BLaER1 (cell line): ENCODE data around the gene SIM2.

ENCODE experiments used
- H3K27ac ChIP-seq: shearing (Covaris generic); formaldehyde crosslinking; 2 replicates; pipeline ENCODE4 v1.8.1; 2022
- H3K27me3 ChIP-seq: shearing (Covaris generic); formaldehyde crosslinking; 2 replicates; pipeline ENCODE4 v1.8.1; 2022
- H3K36me3 ChIP-seq: shearing (Covaris generic); formaldehyde crosslinking; 2 replicates; pipeline ENCODE4 v1.8.1; 2022
- H3K4me1 ChIP-seq: shearing (Covaris generic); formaldehyde crosslinking; 2 replicates; pipeline ENCODE4 v1.8.1; 2022
- H3K4me2 ChIP-seq: shearing (Covaris generic); formaldehyde crosslinking; 2 replicates; pipeline ENCODE4 v1.8.1; 2022
- H3K4me3 ChIP-seq: shearing (Covaris generic); formaldehyde crosslinking; 2 replicates; pipeline ENCODE4 v1.8.1; 2022
- H3K9ac ChIP-seq: shearing (Covaris generic); formaldehyde crosslinking; 2 replicates; pipeline ENCODE4 v1.8.1; 2022
- H3K9me3 ChIP-seq: shearing (Covaris generic); formaldehyde crosslinking; 2 replicates; pipeline ENCODE4 v1.8.1; 2022
- H4K20me1 ChIP-seq: shearing (Covaris generic); formaldehyde crosslinking; 2 replicates; pipeline ENCODE4 v1.8.1; 2022
- Cebpa-rat ChIP-seq: shearing (Covaris generic); IDR thresholded peaks from 2 replicates; pipeline ENCODE4 v1.8.1; 2022

The SIM2 gene

GRCh38 chr21:36713746-36714145, 14.8 kb downstream of the SIM2 start:
- Histone ChIP-seq H3K9me3 (peaks cover 2% of the 10 kb centered on the region; the same call in 1 of the 2 replicates), H3K27ac (no peak overlapping the region), H3K4me2 (no peak overlapping the region), H3K36me3 (no peaks in the 10 kb centered on the region), H4K20me1 (peaks cover 26% of the 10 kb centered on the region), H3K9ac (no peak overlapping the region), H3K4me1 (peaks cover 6% of the 10 kb centered on the region; the same call in 1 of the 2 replicates), H3K4me3 (no peak overlapping the region), H3K27me3 (peaks cover 88% of the 10 kb centered on the region)
- TF ChIP-seq Cebpa-rat: no peak

GRCh38 chr21:36716387-36716786, 17.5 kb downstream of the SIM2 start:
- H3K4me3 ChIP-seq: no peak overlapping the region
- peaks cover 5% of the 10 kb centered on the region; the same call in 1 of the 2 replicates for H4K20me1 ChIP-seq
- peaks cover 6% of the 10 kb centered on the region; the same call in 1 of the 2 replicates for H3K4me1 ChIP-seq
- no peak overlapping the region for H3K4me2 ChIP-seq
- H3K9ac ChIP-seq: no peak overlapping the region
- H3K27me3 ChIP-seq: peaks cover 61% of the 10 kb centered on the region
- H3K9me3 ChIP-seq: no peaks in the 10 kb centered on the region
- H3K36me3 ChIP-seq: no peaks in the 10 kb centered on the region
- no peak overlapping the region for H3K27ac ChIP-seq
- TF ChIP-seq Cebpa-rat: no peak

- no peaks in the 10 kb centered on the region for H3K9me3 ChIP-seq
- H3K27me3 ChIP-seq: peaks cover 57% of the 10 kb centered on the region
- H3K4me3 ChIP-seq: no peak overlapping the region
- no peak overlapping the region for H3K27ac ChIP-seq
- no peak overlapping the region for H3K9ac ChIP-seq
- no peak overlapping the region for H3K4me2 ChIP-seq
- no peaks in the 10 kb centered on the region for H3K36me3 ChIP-seq
- H4K20me1 ChIP-seq: peaks cover 5% of the 10 kb centered on the region; the same call in 1 of the 2 replicates
- peaks cover 6% of the 10 kb centered on the region; the same call in 1 of the 2 replicates for H3K4me1 ChIP-seq
- TF ChIP-seq Cebpa-rat: no peak
Measured at GRCh38 chr21:36716836-36717235, 17.9 kb downstream of the SIM2 start.

GRCh38 chr21:36717976-36718375, 19.1 kb downstream of the SIM2 start:
- no peaks in the 10 kb centered on the region for H3K36me3 ChIP-seq

GRCh38 chr21:36718951-36719501, 20.1 kb downstream of the SIM2 start:
- H3K9me3 ChIP-seq: no peaks in the 10 kb centered on the region
- H3K27ac ChIP-seq: no peak overlapping the region
- H3K27me3 ChIP-seq: peaks cover 35% of the 10 kb centered on the region
- H3K9ac ChIP-seq: no peak overlapping the region
- H3K36me3 ChIP-seq: no peaks in the 10 kb centered on the region
- peaks cover 6% of the 10 kb centered on the region; the same call in 1 of the 2 replicates for H3K4me1 ChIP-seq
- no peak for TF ChIP-seq Cebpa-rat
- H3K4me3 ChIP-seq: no peak overlapping the region
- H3K4me2 ChIP-seq: no peak overlapping the region
- no peaks in the 10 kb centered on the region; the same call in 1 of the 2 replicates for H4K20me1 ChIP-seq

More at GRCh38 chr21:36717976-36718375, 19.1 kb downstream of the SIM2 start:
- H3K27ac ChIP-seq: no peak overlapping the region
- H3K27me3 ChIP-seq: peaks cover 46% of the 10 kb centered on the region
- H3K9ac ChIP-seq: no peak overlapping the region
- no peak overlapping the region for H3K4me2 ChIP-seq
- peaks cover 2% of the 10 kb centered on the region; the same call in 1 of the 2 replicates for H4K20me1 ChIP-seq
- no peaks in the 10 kb centered on the region for H3K9me3 ChIP-seq
- H3K4me1 ChIP-seq: peaks cover 6% of the 10 kb centered on the region; the same call in 1 of the 2 replicates
- TF ChIP-seq Cebpa-rat: no peak
- H3K4me3 ChIP-seq: no peak overlapping the region

GRCh38 chr21:36719614-36720013, 20.7 kb downstream of the SIM2 start:
- no peak overlapping the region for H3K4me2 ChIP-seq
- H3K9me3 ChIP-seq: no peaks in the 10 kb centered on the region
- H3K27ac ChIP-seq: no peak overlapping the region
- no peaks in the 10 kb centered on the region for H3K36me3 ChIP-seq
- TF ChIP-seq Cebpa-rat: no peak
- H3K4me3 ChIP-seq: no peak overlapping the region
- H4K20me1 ChIP-seq: no peaks in the 10 kb centered on the region; the same call in 1 of the 2 replicates
- H3K27me3 ChIP-seq: peaks cover 29% of the 10 kb centered on the region
- H3K9ac ChIP-seq: no peak overlapping the region
- peaks cover 6% of the 10 kb centered on the region; the same call in 1 of the 2 replicates for H3K4me1 ChIP-seq

GRCh38 chr21:36721817-36722216, 22.9 kb downstream of the SIM2 start:
- no peak overlapping the region for H3K9ac ChIP-seq
- H3K4me2 ChIP-seq: no peak overlapping the region
- no peak for TF ChIP-seq Cebpa-rat
- H3K4me3 ChIP-seq: no peak overlapping the region
- H3K4me1 ChIP-seq: peaks cover 5% of the 10 kb centered on the region; the same call in 1 of the 2 replicates
- no peaks in the 10 kb centered on the region for H3K9me3 ChIP-seq
- H3K36me3 ChIP-seq: no peaks in the 10 kb centered on the region
- peaks cover 10% of the 10 kb centered on the region for H3K27me3 ChIP-seq
- no peaks in the 10 kb centered on the region for H4K20me1 ChIP-seq
- H3K27ac ChIP-seq: no peak overlapping the region

GRCh38 chr21:36722370-36723368, 23.8 kb downstream of the SIM2 start:
- Histone ChIP-seq H3K36me3 (no peaks in the 10 kb centered on the region), H3K9ac (no peak overlapping the region), H3K27me3 (peaks cover 6% of the 10 kb centered on the region), H3K4me2 (no peak overlapping the region), H3K4me3 (no peak overlapping the region), H3K27ac (no peak overlapping the region), H3K4me1 (no peaks in the 10 kb centered on the region), H4K20me1 (no peaks in the 10 kb centered on the region), H3K9me3 (no peaks in the 10 kb centered on the region)
- TF ChIP-seq Cebpa-rat: no peak

GRCh38 chr21:36723371-36723881, 24.5 kb downstream of the SIM2 start:
- H4K20me1 ChIP-seq: no peaks in the 10 kb centered on the region
- peaks cover 3% of the 10 kb centered on the region; the same call in 1 of the 2 replicates for H3K4me1 ChIP-seq
- H3K4me3 ChIP-seq: no peak overlapping the region
- no peak overlapping the region for H3K27ac ChIP-seq
- H3K4me2 ChIP-seq: no peak overlapping the region
- TF ChIP-seq Cebpa-rat: no peak
- no peaks in the 10 kb centered on the region for H3K9me3 ChIP-seq
- no peaks in the 10 kb centered on the region for H3K36me3 ChIP-seq
- H3K9ac ChIP-seq: no peak overlapping the region
- peaks cover 2% of the 10 kb centered on the region for H3K27me3 ChIP-seq
